ENCODE measurements around the gene LCN10. TPM values are rescaled to one million over a fixed set of nuclear protein-coding genes. Genes with fewer than 3 reads are reported as not detected.
A peak's percentile ranks its signal among the peaks of the same experiment; 100 is the strongest.

The LCN10 gene
- polyA plus RNA-seq, 4 donors, result 1.1 to 8.4 (median 4.7) TPM; not detected in 1

DNA sequence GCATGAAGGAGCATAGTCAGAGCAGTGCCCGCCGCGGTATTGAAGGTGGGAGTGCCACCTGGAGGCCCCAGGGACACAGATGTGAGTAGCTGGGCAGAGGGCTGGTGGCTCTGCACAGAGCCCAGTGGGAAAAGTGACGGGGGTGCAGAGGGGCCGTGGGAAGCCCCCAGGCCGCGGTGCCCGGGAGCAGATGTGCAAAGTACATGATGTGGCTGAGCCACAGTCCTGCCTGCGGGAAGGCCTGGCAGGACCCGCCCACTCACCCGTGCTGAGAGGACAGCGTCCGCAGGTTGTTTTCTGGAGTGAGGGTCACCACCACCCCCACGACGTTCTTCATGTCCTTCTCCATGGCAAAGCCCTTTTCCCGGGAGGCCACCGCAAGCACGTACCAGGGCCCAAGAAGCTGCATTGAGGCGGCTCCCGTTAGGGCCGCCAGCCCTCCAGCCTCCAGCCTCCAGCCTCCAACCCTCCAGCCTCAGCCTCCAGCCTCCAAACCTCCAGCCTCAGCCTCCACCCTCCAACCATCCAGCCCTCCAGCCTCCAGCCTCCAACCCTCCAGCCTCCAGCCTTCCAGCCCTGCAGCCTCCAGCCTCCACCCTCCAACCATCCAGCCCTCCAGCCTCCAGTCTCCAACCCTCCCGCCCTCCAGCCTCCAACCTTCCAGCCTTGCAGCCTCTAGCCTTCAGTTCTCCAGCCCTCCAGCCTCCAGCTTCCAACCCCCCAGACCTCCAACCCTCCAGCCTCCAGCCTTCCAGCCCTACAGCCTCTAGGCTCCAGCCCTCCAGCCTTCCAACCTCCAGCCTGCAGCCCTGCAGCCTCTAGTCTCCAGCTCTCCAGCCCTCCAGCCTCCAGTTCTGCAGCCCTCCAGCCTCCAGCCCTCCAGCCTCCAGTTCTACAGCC is 4.7 kb upstream of the LCN10 start:
- no peak for FAIRE-seq
- Histone ChIP-seq H3K4me1 (ENCODE audit: control insufficient read depth in 3 of 3, insufficient read depth in 2 of 3, low read depth in 1 of 3, low read length in 2 of 3) (peaks cover 0 to 8% (median 0%) of the 10 kb centered on the region in 3 donors), H3K27me3 (ENCODE audit: control insufficient read depth in 3 of 3, insufficient read depth in 3 of 3, low read length in 3 of 3) (peaks cover 0 to 10% (median 8%) of the 10 kb centered on the region in 3 donors), H3K9me3 (ENCODE audit: control insufficient read depth in 2 of 2, insufficient read depth in 1 of 2, low read depth in 1 of 2, low read length in 1 of 2) (peaks cover 0 to 10% of the 10 kb centered on the region in 2 donors), H3K4me3 (ENCODE audit: low read depth in 1 of 3, low read length in 3 of 3) (no peak overlapping the region), H3K27ac (ENCODE audit: low read depth in 1 of 3, low read length in 2 of 3) (no peak overlapping the region), H3K36me3 (ENCODE audit: control insufficient read depth in 3 of 3, insufficient read depth in 2 of 3, low read depth in 1 of 3, low read length in 3 of 3) (no peaks in the 10 kb centered on the region)
- no peak for DNase-seq
- WGBS, 3 donors, result 66 to 84% (median 76%) methylated on average over 17 to 22 of the region's 22 CpGs

DNA sequence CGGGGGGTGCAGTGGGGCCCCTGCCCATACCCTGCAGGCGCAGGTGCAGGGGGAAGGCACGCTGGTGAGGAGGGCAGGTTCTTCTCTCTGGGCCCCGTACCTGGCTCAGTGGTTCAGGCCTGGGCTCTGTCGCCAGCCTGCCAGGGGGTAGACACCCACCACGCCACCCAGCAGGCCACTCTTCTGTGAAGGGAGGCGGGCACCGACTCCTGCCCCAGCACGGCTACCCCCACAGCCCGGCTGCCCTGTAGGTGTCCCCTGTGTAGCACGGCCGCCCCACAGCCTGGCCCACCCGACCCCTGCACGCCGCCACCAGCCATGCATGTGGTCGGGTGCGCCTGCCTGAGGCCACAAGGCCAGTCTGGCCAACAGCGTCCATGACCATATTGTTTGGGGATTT is 3.9 kb upstream of the LCN10 start:
- Histone ChIP-seq H3K4me3 (ENCODE audit: low read depth in 1 of 3, low read length in 3 of 3) (no peak overlapping the region), H3K27ac (ENCODE audit: low read depth in 1 of 3, low read length in 2 of 3) (no peak overlapping the region), H3K36me3 (ENCODE audit: control insufficient read depth in 3 of 3, insufficient read depth in 2 of 3, low read depth in 1 of 3, low read length in 3 of 3) (no peaks in the 10 kb centered on the region), H3K4me1 (ENCODE audit: control insufficient read depth in 3 of 3, insufficient read depth in 2 of 3, low read depth in 1 of 3, low read length in 2 of 3) (peaks cover 0 to 16% (median 0%) of the 10 kb centered on the region in 3 donors), H3K9me3 (ENCODE audit: control insufficient read depth in 2 of 2, insufficient read depth in 1 of 2, low read depth in 1 of 2, low read length in 1 of 2) (peaks cover 0 to 3% of the 10 kb centered on the region in 2 donors), H3K27me3 (ENCODE audit: control insufficient read depth in 3 of 3, insufficient read depth in 3 of 3, low read length in 3 of 3) (peaks cover 0 to 16% (median 12%) of the 10 kb centered on the region in 3 donors)
- WGBS, 3 donors, result 88 to 92% (median 90%) methylated on average over 16 to 18 of the region's 18 CpGs
- FAIRE-seq (no peak), DNase-seq (no peak)

DNA sequence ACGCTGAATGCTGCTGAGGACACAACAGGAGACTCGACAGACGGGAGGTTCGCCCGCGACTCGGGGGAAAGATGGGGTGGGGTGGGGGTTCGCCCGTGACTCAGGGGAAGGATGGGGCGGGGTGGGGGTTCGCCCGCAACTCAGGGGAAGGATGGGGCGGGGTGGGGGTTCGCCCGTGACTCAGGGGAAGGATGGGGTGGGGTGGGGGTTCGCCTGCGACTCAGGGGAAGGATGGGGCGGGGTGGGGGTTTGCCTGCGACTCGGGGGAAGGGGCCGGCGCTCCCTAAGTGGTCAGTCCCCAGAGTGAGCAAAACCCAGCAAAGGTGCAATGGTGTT is 3.4 kb upstream of the LCN10 start:
- peaks cover 0 to 18% (median 16%) of the 10 kb centered on the region in 3 donors for H3K27me3 ChIP-seq (ENCODE audit: control insufficient read depth in 3 of 3, insufficient read depth in 3 of 3, low read length in 3 of 3)
- DNase-seq, result no peak
- H3K36me3 ChIP-seq (ENCODE audit: control insufficient read depth in 3 of 3, insufficient read depth in 2 of 3, low read depth in 1 of 3, low read length in 3 of 3), result no peaks in the 10 kb centered on the region
- no peak for FAIRE-seq
- H3K9me3 ChIP-seq (ENCODE audit: control insufficient read depth in 2 of 2, insufficient read depth in 1 of 2, low read depth in 1 of 2, low read length in 1 of 2), result no peaks in the 10 kb centered on the region
- 52 to 79% (median 66%) methylated on average over 13 to 22 of the region's 22 CpGs for WGBS, 3 donors
- H3K4me3 ChIP-seq (ENCODE audit: low read depth in 1 of 3, low read length in 3 of 3), result no peak overlapping the region
- no peak overlapping the region for H3K27ac ChIP-seq (ENCODE audit: low read depth in 1 of 3, low read length in 2 of 3)
- peaks cover 0 to 21% (median 0%) of the 10 kb centered on the region in 3 donors for H3K4me1 ChIP-seq (ENCODE audit: control insufficient read depth in 3 of 3, insufficient read depth in 2 of 3, low read depth in 1 of 3, low read length in 2 of 3)

DNA sequence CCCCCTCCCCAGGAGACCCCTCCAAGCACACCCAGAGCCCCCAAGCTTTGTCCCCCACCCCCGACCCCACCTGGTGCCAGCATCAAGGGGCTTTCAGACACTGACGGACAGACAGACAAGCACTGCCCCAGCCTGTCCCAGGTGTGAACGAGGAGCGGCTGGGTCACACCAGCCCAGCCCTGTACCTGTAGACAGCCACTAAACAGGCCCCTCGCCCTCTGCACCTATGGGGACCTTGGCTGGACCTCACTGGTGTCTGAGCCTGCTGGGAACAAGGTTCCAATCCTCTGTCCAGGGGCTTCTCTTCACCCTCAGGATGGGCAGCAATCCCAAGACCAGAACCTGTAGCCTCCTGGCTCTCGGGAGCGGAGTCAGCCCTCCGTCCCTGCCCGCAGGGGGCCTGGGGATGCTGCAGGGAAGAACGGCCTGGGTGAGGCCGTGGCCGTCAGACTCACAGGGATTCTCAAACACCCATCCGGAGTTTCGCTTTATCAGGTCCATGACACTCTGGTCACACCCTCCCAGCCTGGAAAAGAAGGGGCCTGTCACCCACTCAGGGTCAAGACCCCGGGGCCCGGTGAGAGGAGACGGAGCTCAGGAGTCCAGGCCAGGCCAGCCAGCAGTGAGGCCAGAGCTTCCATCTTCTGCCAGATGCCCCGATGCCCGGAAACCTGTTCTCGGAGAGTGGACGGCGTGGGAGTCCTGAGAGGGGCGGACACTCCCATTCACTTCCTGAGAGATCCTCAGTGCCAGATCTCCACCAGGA is 2.8 kb upstream of the LCN10 start:
- FAIRE-seq, result no peak
- 74 to 83% (median 82%) methylated on average over 22 to 23 of the region's 23 CpGs for WGBS, 3 donors
- no peak overlapping the region for H3K4me3 ChIP-seq (ENCODE audit: low read depth in 1 of 3, low read length in 3 of 3)

DNA sequence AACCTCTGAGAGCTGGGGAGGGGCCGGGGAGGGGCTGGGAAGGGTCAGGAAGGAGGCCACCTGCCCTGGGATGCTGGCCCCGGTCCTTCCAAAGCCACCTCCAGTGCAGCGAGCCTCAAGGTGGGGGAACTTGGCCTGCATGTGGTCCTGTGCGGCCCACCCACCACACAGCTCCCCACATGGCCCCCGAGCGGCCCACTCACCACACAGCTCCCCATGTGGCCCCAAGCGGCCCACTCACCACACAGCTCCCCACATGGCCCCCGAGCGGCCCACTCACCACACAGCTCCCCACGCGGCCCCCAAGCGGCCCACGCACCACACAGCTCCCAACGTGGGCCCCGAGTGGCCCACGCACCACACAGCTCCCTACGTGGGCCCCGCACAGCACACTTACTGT is 2.0 kb upstream of the LCN10 start:
- Histone ChIP-seq H3K4me3 (ENCODE audit: low read depth in 1 of 3, low read length in 3 of 3) (no peak overlapping the region), H3K27me3 (ENCODE audit: control insufficient read depth in 3 of 3, insufficient read depth in 3 of 3, low read length in 3 of 3) (peaks cover 0 to 21% (median 16%) of the 10 kb centered on the region in 3 donors), H3K36me3 (ENCODE audit: control insufficient read depth in 3 of 3, insufficient read depth in 2 of 3, low read depth in 1 of 3, low read length in 3 of 3) (no peaks in the 10 kb centered on the region), H3K9me3 (ENCODE audit: control insufficient read depth in 2 of 2, insufficient read depth in 1 of 2, low read depth in 1 of 2, low read length in 1 of 2) (peaks cover 0 to 4% of the 10 kb centered on the region in 2 donors), H3K27ac (ENCODE audit: low read depth in 1 of 3, low read length in 2 of 3) (no peak overlapping the region), H3K4me1 (ENCODE audit: control insufficient read depth in 3 of 3, insufficient read depth in 2 of 3, low read depth in 1 of 3, low read length in 2 of 3) (peaks cover 0 to 27% (median 0%) of the 10 kb centered on the region in 3 donors)
- DNase-seq, result no peak
- FAIRE-seq, result no peak
- WGBS, 3 donors, result 66 to 87% (median 86%) methylated on average over 18 of the region's 18 CpGs

More for the DNA sequence above, 2.8 kb upstream of the LCN10 start:
- Histone ChIP-seq H3K27me3 (ENCODE audit: control insufficient read depth in 3 of 3, insufficient read depth in 3 of 3, low read length in 3 of 3) (peaks cover 0 to 18% (median 16%) of the 10 kb centered on the region in 3 donors), H3K9me3 (ENCODE audit: control insufficient read depth in 2 of 2, insufficient read depth in 1 of 2, low read depth in 1 of 2, low read length in 1 of 2) (no peaks in the 10 kb centered on the region), H3K36me3 (ENCODE audit: control insufficient read depth in 3 of 3, insufficient read depth in 2 of 3, low read depth in 1 of 3, low read length in 3 of 3) (no peaks in the 10 kb centered on the region), H3K4me1 (ENCODE audit: control insufficient read depth in 3 of 3, insufficient read depth in 2 of 3, low read depth in 1 of 3, low read length in 2 of 3) (peaks cover 0 to 26% (median 0%) of the 10 kb centered on the region in 3 donors), H3K27ac (ENCODE audit: low read depth in 1 of 3, low read length in 2 of 3) (no peak overlapping the region)
- no peak for DNase-seq

DNA sequence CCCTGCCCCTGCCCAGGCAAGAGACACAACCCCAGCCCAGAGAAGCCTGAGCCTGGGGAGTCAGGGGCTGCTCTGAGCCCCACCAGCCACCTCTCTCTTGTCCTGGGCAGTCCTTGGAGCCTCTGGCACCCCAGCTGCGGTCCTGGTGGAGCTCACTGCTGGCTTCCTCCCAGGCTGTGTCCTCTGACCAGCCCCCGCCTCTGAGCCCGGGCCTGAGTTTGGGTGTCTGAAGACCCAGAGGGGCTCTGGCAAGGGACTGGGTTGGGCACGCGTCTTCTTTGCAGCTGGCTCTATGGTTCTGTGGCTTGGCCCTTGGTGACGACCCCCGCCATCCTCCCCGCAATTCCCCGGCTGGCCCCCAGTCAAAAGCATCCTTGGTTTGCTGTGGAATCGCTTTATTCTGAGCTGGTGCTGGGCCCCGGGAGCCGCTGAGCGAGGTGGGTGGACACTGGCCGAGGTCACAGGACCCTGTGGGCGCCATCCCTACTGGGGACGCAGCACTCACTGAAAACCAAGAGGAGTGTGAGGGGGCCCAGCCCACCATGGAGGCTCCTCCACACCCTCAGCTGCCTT is 985 bp upstream of the LCN10 start:
- FAIRE-seq (no peak), DNase-seq (no peak)
- no peak overlapping the region for H3K4me3 ChIP-seq (ENCODE audit: low read depth in 1 of 3, low read length in 3 of 3)
- peaks cover 0 to 21% (median 19%) of the 10 kb centered on the region in 3 donors for H3K27me3 ChIP-seq (ENCODE audit: control insufficient read depth in 3 of 3, insufficient read depth in 3 of 3, low read length in 3 of 3)
- peaks cover 0 to 7% of the 10 kb centered on the region in 2 donors for H3K9me3 ChIP-seq (ENCODE audit: control insufficient read depth in 2 of 2, insufficient read depth in 1 of 2, low read depth in 1 of 2, low read length in 1 of 2)
- H3K36me3 ChIP-seq (ENCODE audit: control insufficient read depth in 3 of 3, insufficient read depth in 2 of 3, low read depth in 1 of 3, low read length in 3 of 3), result no peaks in the 10 kb centered on the region
- peaks cover 0 to 27% (median 0%) of the 10 kb centered on the region in 3 donors for H3K4me1 ChIP-seq (ENCODE audit: control insufficient read depth in 3 of 3, insufficient read depth in 2 of 3, low read depth in 1 of 3, low read length in 2 of 3)
- 80 to 87% (median 84%) methylated on average over 16 of the region's 16 CpGs for WGBS, 3 donors
- H3K27ac ChIP-seq (ENCODE audit: low read depth in 1 of 3, low read length in 2 of 3), result no peak overlapping the region

DNA sequence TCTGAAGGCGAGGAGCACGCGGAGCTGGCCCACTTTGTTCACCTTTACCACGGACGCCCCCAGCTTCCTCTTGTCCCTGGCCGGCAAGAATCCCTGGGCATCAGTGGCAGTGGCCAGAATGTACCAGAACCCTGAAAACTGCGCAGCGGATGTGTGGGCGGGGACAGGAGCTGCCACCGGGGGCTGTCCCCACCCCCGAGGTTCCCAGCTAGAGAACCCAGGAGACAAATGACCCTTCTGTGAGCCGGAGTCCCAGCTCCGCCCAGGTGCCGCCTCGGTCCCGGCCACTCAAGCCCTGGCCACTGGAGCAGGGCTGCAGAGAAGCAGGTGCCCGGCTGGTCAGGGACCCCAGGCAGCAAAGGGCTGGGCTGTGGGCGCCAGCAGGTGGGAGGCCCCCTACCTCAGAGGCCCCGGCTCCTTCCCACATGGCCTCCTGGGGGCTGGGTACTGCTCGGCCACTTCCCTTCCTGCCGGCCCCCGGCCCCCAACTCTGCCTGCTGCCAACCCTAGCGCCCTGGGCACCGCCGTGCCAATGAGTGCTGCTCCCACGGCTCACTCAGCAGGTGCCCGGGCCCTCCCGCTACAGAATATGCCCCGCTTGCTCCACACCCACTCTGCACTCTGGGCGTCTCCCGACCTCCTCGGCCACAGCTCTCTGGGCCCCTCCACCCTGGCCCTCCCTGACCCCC is 713 bp downstream of the LCN10 start:
- Histone ChIP-seq H3K4me1 (ENCODE audit: control insufficient read depth in 3 of 3, insufficient read depth in 2 of 3, low read depth in 1 of 3, low read length in 2 of 3) (peaks cover 0 to 27% (median 0%) of the 10 kb centered on the region in 3 donors), H3K9me3 (ENCODE audit: control insufficient read depth in 2 of 2, insufficient read depth in 1 of 2, low read depth in 1 of 2, low read length in 1 of 2) (peaks cover 0 to 10% of the 10 kb centered on the region in 2 donors), H3K4me3 (ENCODE audit: low read depth in 1 of 3, low read length in 3 of 3) (peak overlapping the region in 1 of 3 donors; percentile 12), H3K36me3 (ENCODE audit: control insufficient read depth in 3 of 3, insufficient read depth in 2 of 3, low read depth in 1 of 3, low read length in 3 of 3) (no peaks in the 10 kb centered on the region), H3K27ac (ENCODE audit: low read depth in 1 of 3, low read length in 2 of 3) (peak overlapping the region in 1 of 3 donors; percentile 64), H3K27me3 (ENCODE audit: control insufficient read depth in 3 of 3, insufficient read depth in 3 of 3, low read length in 3 of 3) (peaks cover 0 to 24% (median 19%) of the 10 kb centered on the region in 3 donors)
- peak in 1 of 2 donors; percentile 31 for DNase-seq
- 13 to 20% (median 17%) methylated on average over 24 to 32 of the region's 32 CpGs for WGBS, 3 donors
- no peak for FAIRE-seq
